NB4 (cell line): ENCODE data around the gene IL17RC.
"Not testable (repeated sequence)": the region's sequence is repeated elsewhere in the genome, so short reads cannot be mapped to it uniquely, and the experiment has no call there.

ENCODE experiments used
- DNase-seq: peaks from one replicate; pipeline ENCODE4 v3.0.0; 2010; ENCODE audit warnings: low read depth
- H3K4me3 ChIP-seq: one replicate; pipeline ENCODE4 v1.5.1; 2011; ENCODE audit warnings: mild to moderate bottlenecking, low read depth, low read length, moderate library complexity
- CTCF ChIP-seq: IDR thresholded peaks from one replicate; pipeline ENCODE4 v1.5.1; 2012; ENCODE audit warnings: low read depth, low read length
- MAX ChIP-seq: IDR thresholded peaks from 2 replicates; pipeline ENCODE4 v1.6.1; 2011; ENCODE audit warnings: low read depth, low read length
- MYC ChIP-seq: IDR thresholded peaks from 2 replicates; pipeline ENCODE4 v1.6.1; 2011; ENCODE audit warnings: low read depth, low read length
- POLR2A ChIP-seq: IDR thresholded peaks from 2 replicates; pipeline ENCODE4 v1.6.1; 2011; ENCODE audit warnings: mild to moderate bottlenecking; ENCODE audit not compliant: insufficient read length; ENCODE audit errors: extremely low read depth

Gene IL17RC

GRCh38 chr3:9890249-9891071 is 26.4 kb upstream of the IL17RC start, which contains the start of gene JAGN1:
TSS of gene JAGN1 (plus strand) at chr3:9890610. CDS start at chr3:9890723, 113 bp downstream.
- peak; percentile 91 for DNase-seq
- TF ChIP-seq MAX (peak; percentile 46), CTCF (no peak), POLR2A (peak; percentile 85), MYC (peak; percentile 81)
- H3K4me3 ChIP-seq, result peak within 1 kb of the TSS; percentile 84

GRCh38 chr3:9891072-9891622 is 25.8 kb upstream of the IL17RC start:
- no peak for DNase-seq
- H3K4me3 ChIP-seq, result peak overlapping the region; percentile 84

GRCh38 chr3:9893739-9894138 is 23.2 kb upstream of the IL17RC start:
- H3K4me3 ChIP-seq, result no peak overlapping the region
- TF ChIP-seq MAX (no peak), CTCF (no peak), MYC (no peak), POLR2A (no peak)
- no peak for DNase-seq

More at GRCh38 chr3:9891072-9891622, 25.8 kb upstream of the IL17RC start:
- TF ChIP-seq MAX, result no peak
- TF ChIP-seq MYC, result no peak
- no peak for TF ChIP-seq POLR2A

- DNase-seq, H3K4me3 ChIP-seq: not testable (repeated sequence)
These were observed 21.2 kb upstream of the IL17RC start for GRCh38 chr3:9895715-9896114.

- not testable (repeated sequence) for H3K4me3 ChIP-seq, DNase-seq
These were observed 20.0 kb upstream of the IL17RC start for GRCh38 chr3:9896755-9897407.

- TF ChIP-seq CTCF (no peak), POLR2A (no peak), MAX (no peak), MYC (no peak)
- DNase-seq, result no peak
- no peak overlapping the region for H3K4me3 ChIP-seq
These were observed 19.2 kb upstream of the IL17RC start for GRCh38 chr3:9897408-9898372.
